Measurements from ENCODE around the gene ROCK2. TPM values are rescaled to one million over a fixed set of nuclear protein-coding genes. Genes with fewer than 3 reads are reported as not detected.

ROCK2 gene
- total and polyA plus RNA-seq, 2 of the 8 experiments (the other 6 are each of a cell fraction or from before 2014, with no cell fraction given) = 2.7 to 29.0 TPM

DNA sequence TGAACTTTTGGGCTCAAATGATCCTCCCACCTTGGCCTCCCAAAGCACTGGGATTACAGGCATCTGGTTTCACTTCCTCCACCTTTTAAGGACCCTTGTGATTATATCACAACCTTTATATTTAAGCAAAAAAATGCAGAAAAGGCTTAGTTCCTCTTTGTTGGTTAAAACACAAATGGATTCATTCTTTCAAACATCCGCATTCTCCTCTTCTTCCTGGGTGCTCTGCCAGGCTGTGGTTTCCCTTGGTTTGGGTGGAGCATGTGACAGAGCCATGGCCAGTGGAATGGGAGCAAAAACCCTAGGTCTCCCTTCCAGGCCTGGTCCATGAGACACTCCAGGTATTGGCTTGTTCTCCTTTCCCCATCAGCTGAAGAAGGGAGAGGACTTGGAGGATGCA lies 199.1 kb downstream of the ROCK2 start:
- H3K56ac ChIP-seq (replicated peaks; ENCODE audit: insufficient read length, low read depth, low read length) = no peak overlapping the region
- H3K9ac ChIP-seq (replicated peaks in 1 of 4; ENCODE audit: extremely low read depth in 1 of 4, low read depth in 3 of 4, low read length in 3 of 4) = no peak overlapping the region
- H3K27me3 ChIP-seq (replicated peaks in 1 of 4; ENCODE audit: control insufficient read depth in 3 of 4, extremely low read depth in 1 of 4, insufficient read depth in 3 of 4, low read length in 3 of 4) = no peaks in the 10 kb centered on the region; a peak in 1 of 7 replicates
- 88% methylated on average over 1 of the region's 1 CpG; no CpG with 5 or more reads in 1 of the 2 experiments for WGBS, 2 experiments (ENCODE audit: extremely low coverage in 1 of 2, insufficient coverage in 1 of 2, insufficient read length in 1 of 2, insufficient replicate concordance in 2 of 2, low coverage in 1 of 2, low lambda C conversion rate in 2 of 2, missing lambda C conversion rate in 1 of 2)
- no peak overlapping the region for H3K14ac ChIP-seq (ENCODE audit: insufficient read length)
- H4K8ac ChIP-seq (ENCODE audit: extremely low read depth, insufficient read depth, low read length) = no peak overlapping the region
- H3K4me3 ChIP-seq (ENCODE audit: extremely low read depth in 1 of 4, insufficient read depth in 2 of 4, low read depth in 3 of 4, low read length in 4 of 4) = no peak overlapping the region
- FAIRE-seq (no peak), DNase-seq (ENCODE audit: low read depth in 1 of 2, low spot score in 2 of 2) (no peak)
- no peak overlapping the region for H2BK120ac ChIP-seq (replicated peaks; ENCODE audit: low read depth, low read length)
- no peak overlapping the region for H3K4ac ChIP-seq (replicated peaks; ENCODE audit: insufficient read length, low read depth, low read length)
- TF ChIP-seq CBX5 (IDR thresholded peaks at IDR 0.05; ENCODE audit: low read depth, low read length) (no peak), CEBPB (IDR thresholded peaks at IDR 0.05; ENCODE audit: low read depth, low read length) (no peak), EGR1 (IDR thresholded peaks at IDR 0.05; ENCODE audit: borderline replicate concordance, low read depth, low read length) (no peak)
- peaks cover 4 to 5% of the 10 kb centered on the region in 2 experiments; a peak in 3 of 4 replicates for H3K9me3 ChIP-seq (ENCODE audit: insufficient read depth in 2 of 2, low read depth in 1 of 2, low read length in 1 of 2)
- no peak overlapping the region for H2AK5ac ChIP-seq (ENCODE audit: low read depth, low read length)
- H3K4me1 ChIP-seq (replicated peaks in 1 of 4; ENCODE audit: control insufficient read depth in 3 of 4, insufficient read depth in 4 of 4, low read length in 3 of 4) = no peaks in the 10 kb centered on the region
- H3K79me2 ChIP-seq (ENCODE audit: control insufficient read depth in 1 of 2, insufficient read depth in 2 of 2, low read length in 2 of 2) = no peaks in the 10 kb centered on the region
- no peak overlapping the region for H3K23ac ChIP-seq (ENCODE audit: insufficient read length)
- H3K23me2 ChIP-seq (ENCODE audit: low read depth, low read length) = no peaks in the 10 kb centered on the region
- H4K91ac ChIP-seq (replicated peaks; ENCODE audit: insufficient read length, low read length) = no peak overlapping the region
- POLR2A ChIA-PET (ENCODE audit: partially characterized antibody) = interaction anchor here (2.4 kb wide), 1 partner anchor 8 kb away, joined by 5 read pairs; no protein-coding TSS in a partner anchor
- no peak overlapping the region for H2AFZ ChIP-seq (ENCODE audit: low read length)
- H3K27ac ChIP-seq (ENCODE audit: low read depth, low read length) = no peak overlapping the region
- no peak overlapping the region for H3K18ac ChIP-seq (ENCODE audit: extremely low read depth, low read length)
- no peaks in the 10 kb centered on the region for H3K79me1 ChIP-seq (ENCODE audit: low read depth, low read length)
- H2BK5ac ChIP-seq (ENCODE audit: low read depth, low read length) = no peak overlapping the region
- no peaks in the 10 kb centered on the region for H3K36me3 ChIP-seq (ENCODE audit: control insufficient read depth in 2 of 4, insufficient read depth in 4 of 4, low read length in 3 of 4)
- H2BK20ac ChIP-seq (ENCODE audit: low read length) = no peak overlapping the region
- H4K20me1 ChIP-seq (replicated peaks in 1 of 2; ENCODE audit: control insufficient read depth in 1 of 2, insufficient read depth in 2 of 2, low read length in 2 of 2) = no peaks in the 10 kb centered on the region
- no peak overlapping the region for H3K4me2 ChIP-seq (ENCODE audit: insufficient read depth in 1 of 2, low read depth in 2 of 2, low read length in 2 of 2)
- CTCF ChIA-PET (ENCODE audit: partially characterized antibody) = interaction anchor here (1.1 to 3.1 kb wide), 5 partner anchors 12 to 266 kb away, joined by 3 to 21 read pairs (median 5); a partner anchor contains a TSS
- H4K5ac ChIP-seq (ENCODE audit: insufficient read length, low read depth, low read length) = no peak overlapping the region
- no peak overlapping the region for H2BK12ac ChIP-seq (ENCODE audit: low read depth, low read length)
- no peak overlapping the region for H2BK15ac ChIP-seq (ENCODE audit: low read length)

Measured in H1 (cell line).